Karpas-422 (cell line): Measurements from ENCODE around the gene HLA-DQA1. TPM values are rescaled to one million over a fixed set of nuclear protein-coding genes. Genes with fewer than 3 reads are reported as not detected.
A peak's percentile ranks its signal among the peaks of the same experiment; 100 is the strongest.
"Not testable (repeated sequence)": the region's sequence is repeated elsewhere in the genome, so short reads cannot be mapped to it uniquely, and the experiment has no call there.

Experiments
- DNase-seq: peaks from one replicate; pipeline ENCODE4 v3.0.0-alpha.2; 2015
- H2AFZ ChIP-seq: fragments of 200-600 bp; sonication (generic); 2 replicates; pipeline ENCODE4 v1.6.1; 2014; ENCODE audit warnings: antibody characterized with exemption, low read length, mixed read lengths
- H3K27ac ChIP-seq: fragments of 200-600 bp; sonication (generic); 2 replicates; pipeline ENCODE4 v1.5.1; 2014; ENCODE audit warnings: mild to moderate bottlenecking, low read length, moderate library complexity
- H3K27me3 ChIP-seq: fragments of 200-600 bp; sonication (generic); 2 replicates; pipeline ENCODE4 v1.6.1; 2014; ENCODE audit warnings: low read length, mixed read lengths
- H3K36me3 ChIP-seq: fragments of 200-600 bp; sonication (generic); 2 replicates; pipeline ENCODE4 v1.6.1; 2014; ENCODE audit warnings: low read length, mixed read lengths; ENCODE audit not compliant: insufficient read depth
- H3K4me1 ChIP-seq: fragments of 200-600 bp; sonication (generic); 2 replicates; pipeline ENCODE4 v1.6.1; 2014; ENCODE audit warnings: mild to moderate bottlenecking, low read length, mixed read lengths
- H3K4me2 ChIP-seq: fragments of 200-600 bp; sonication (generic); 2 replicates; pipeline ENCODE4 v1.6.1; 2014; ENCODE audit warnings: low read length, low read depth, mild to moderate bottlenecking; ENCODE audit not compliant: poor library complexity, severe bottlenecking
- H3K4me3 ChIP-seq: fragments of 200-600 bp; sonication (generic); 2 replicates; pipeline ENCODE4 v1.5.1; 2014; ENCODE audit warnings: mild to moderate bottlenecking, antibody characterized with exemption, low read length, mixed read lengths
- H3K79me2 ChIP-seq: fragments of 200-600 bp; sonication (generic); 2 replicates; pipeline ENCODE4 v1.6.1; 2014; ENCODE audit warnings: mild to moderate bottlenecking, low read length, mixed read lengths
- H3K9ac ChIP-seq: fragments of 200-600 bp; sonication (generic); 2 replicates; pipeline ENCODE4 v1.6.0; 2014; ENCODE audit warnings: low read length
- H3K9me2 ChIP-seq: fragments of 200-600 bp; sonication (generic), shearing (Covaris generic); replicated peaks from 2 replicates; pipeline ENCODE4 v1.6.0; 2014; ENCODE audit warnings: mild to moderate bottlenecking, low read length, moderate library complexity; ENCODE audit not compliant: insufficient read depth
- H3K9me3 ChIP-seq: fragments of 300-700, 200-600 bp; sonication (generic); 2 replicates; pipeline ENCODE4 v1.6.1; 2014; ENCODE audit warnings: low read length, mixed read lengths
- H4K20me1 ChIP-seq: fragments of 200-600 bp; sonication (generic); 2 replicates; pipeline ENCODE4 v1.6.1; 2014; ENCODE audit warnings: mild to moderate bottlenecking, antibody characterized with exemption, low read length, low read depth; ENCODE audit not compliant: insufficient read depth
- total RNA-seq: library from RNA; depleted of rRNA; stranded (reverse); fragments of >200 nt; shearing (Covaris generic); gene quantifications from 2 replicates; pipeline ENCODE4 v1.2.3, GENCODE V29; 2014; ENCODE audit warnings: low replicate concordance

Gene HLA-DQA1
- total RNA-seq, 1 experiment from 2014 or later = 309 TPM

GRCh38 chr6:32665661-32666060 lies 28.5 kb downstream of the HLA-DQA1 start:
- peak overlapping the region; percentile 74 for H3K9ac ChIP-seq

DNA sequence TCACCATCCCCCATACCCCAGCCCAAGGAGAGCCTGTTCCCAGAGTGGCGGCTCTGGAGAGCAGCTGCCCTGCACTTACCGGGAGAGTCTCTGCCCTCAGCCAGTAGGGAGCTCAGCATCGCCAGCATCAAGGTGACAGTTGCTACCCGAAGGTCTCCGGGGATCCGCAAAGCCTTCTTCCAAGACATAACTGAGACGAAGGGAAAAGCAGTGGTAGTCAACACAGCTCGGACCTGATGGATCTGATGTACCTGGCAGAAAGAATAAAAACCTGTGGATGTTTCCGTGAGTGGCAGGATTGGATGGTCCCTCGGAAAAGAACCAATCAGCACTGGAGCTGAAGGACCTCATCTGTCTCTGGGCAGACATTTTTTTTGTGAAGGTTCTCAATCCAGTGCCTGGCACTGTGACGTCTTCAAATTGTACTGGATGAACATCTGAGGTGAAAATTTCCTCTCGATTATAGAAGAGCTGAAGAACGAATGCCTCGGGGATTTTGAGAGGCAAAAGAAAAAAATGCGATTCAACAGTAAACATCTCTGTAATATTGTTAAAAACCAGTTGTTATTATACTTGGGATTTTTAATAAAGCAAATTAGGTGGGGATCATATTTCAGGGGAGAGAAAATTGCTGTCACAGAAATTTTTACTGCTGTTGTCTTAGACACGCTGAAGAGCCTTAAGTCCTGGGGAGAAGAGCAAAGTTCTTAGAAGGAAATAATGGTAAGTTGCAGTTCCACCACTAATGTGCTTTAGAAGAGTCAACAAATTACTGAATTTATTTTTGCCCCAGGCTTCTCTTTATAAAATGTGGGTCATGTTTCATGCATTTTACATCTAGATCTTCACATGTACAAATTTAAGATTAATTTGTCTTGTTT lies 29.5 kb downstream of the HLA-DQA1 start, which contains the start of gene HLA-DQB1:
Gene HLA-DQB1 (minus strand): TSS at position 238 of the 881 bp plus-strand sequence. CDS start 50 bp downstream, at position 188.
- H3K36me3 ChIP-seq = no peaks in the 10 kb centered on the region
- DNase-seq = peak; percentile 94
- peak within 1 kb of the TSS; percentile 86 for H3K27ac ChIP-seq
- H3K4me1 ChIP-seq = peaks cover 33% of the 10 kb centered on the region
- no peaks in the 10 kb centered on the region for H3K27me3 ChIP-seq
- H3K4me3 ChIP-seq = peak within 1 kb of the TSS; percentile 83
- no peaks in the 10 kb centered on the region for H4K20me1 ChIP-seq
- peak within 1 kb of the TSS; percentile 73 for H3K4me2 ChIP-seq
- peak within 1 kb of the TSS; percentile 74 for H3K9ac ChIP-seq
- H3K9me2 ChIP-seq = no peaks in the 10 kb centered on the region
- peaks cover 13% of the 10 kb centered on the region for H3K79me2 ChIP-seq
- no peak within 1 kb of the TSS for H2AFZ ChIP-seq
- H3K9me3 ChIP-seq = no peaks in the 10 kb centered on the region

More at GRCh38 chr6:32665661-32666060, 28.5 kb downstream of the HLA-DQA1 start:
- no peaks in the 10 kb centered on the region for H3K36me3 ChIP-seq
- no peaks in the 10 kb centered on the region for H3K9me2 ChIP-seq
- peak; percentile 51 for DNase-seq
- H3K27me3 ChIP-seq = no peaks in the 10 kb centered on the region
- no peaks in the 10 kb centered on the region for H4K20me1 ChIP-seq
- H3K4me2 ChIP-seq = peak overlapping the region; percentile 73
- H3K9me3 ChIP-seq = no peaks in the 10 kb centered on the region
- peak overlapping the region; percentile 83 for H3K4me3 ChIP-seq
- no peak overlapping the region for H2AFZ ChIP-seq
- peaks cover 13% of the 10 kb centered on the region for H3K79me2 ChIP-seq
- H3K27ac ChIP-seq = peak overlapping the region; percentile 86
- peaks cover 43% of the 10 kb centered on the region for H3K4me1 ChIP-seq

DNA sequence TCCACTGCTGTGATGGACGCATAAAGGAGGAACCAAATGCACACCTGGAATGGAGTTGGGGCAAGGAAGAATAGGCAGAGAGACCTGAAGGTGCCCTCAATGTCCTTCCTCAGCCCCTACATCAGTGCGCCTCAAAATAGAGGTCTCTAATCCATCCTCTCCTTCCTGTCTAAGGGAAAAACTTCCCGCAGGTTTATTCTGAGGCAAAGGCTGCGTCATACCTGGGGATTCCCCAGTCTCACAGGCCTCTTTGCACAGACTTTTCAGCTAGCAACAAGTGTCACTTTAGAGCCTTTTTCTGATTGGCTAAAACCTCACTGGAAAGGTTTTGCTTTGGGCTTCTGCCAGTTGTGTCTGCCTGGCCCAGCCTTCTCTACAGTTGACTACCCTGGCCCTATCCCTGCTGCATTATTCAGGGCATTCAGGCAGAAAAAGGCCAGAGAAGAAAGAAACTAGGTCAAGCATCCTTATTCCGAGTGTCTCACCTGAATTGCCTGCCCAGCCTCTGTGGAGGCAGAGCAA lies 31.1 kb downstream of the HLA-DQA1 start:
- H3K9me3 ChIP-seq = no peaks in the 10 kb centered on the region
- H3K36me3 ChIP-seq = no peaks in the 10 kb centered on the region
- H3K9me2 ChIP-seq = no peaks in the 10 kb centered on the region
- no peak overlapping the region for H3K4me3 ChIP-seq
- no peaks in the 10 kb centered on the region for H3K27me3 ChIP-seq
- H3K27ac ChIP-seq = peak overlapping the region; percentile 86
- H3K9ac ChIP-seq = peak overlapping the region; percentile 35; the same call in 1 of the 2 replicates
- H4K20me1 ChIP-seq = no peaks in the 10 kb centered on the region
- peaks cover 30% of the 10 kb centered on the region for H3K4me1 ChIP-seq
- peak overlapping the region; percentile 14; the same call in 1 of the 2 replicates for H2AFZ ChIP-seq
- H3K4me2 ChIP-seq = peak overlapping the region; percentile 40
- DNase-seq = peak; percentile 94
- H3K79me2 ChIP-seq = peaks cover 13% of the 10 kb centered on the region

DNA sequence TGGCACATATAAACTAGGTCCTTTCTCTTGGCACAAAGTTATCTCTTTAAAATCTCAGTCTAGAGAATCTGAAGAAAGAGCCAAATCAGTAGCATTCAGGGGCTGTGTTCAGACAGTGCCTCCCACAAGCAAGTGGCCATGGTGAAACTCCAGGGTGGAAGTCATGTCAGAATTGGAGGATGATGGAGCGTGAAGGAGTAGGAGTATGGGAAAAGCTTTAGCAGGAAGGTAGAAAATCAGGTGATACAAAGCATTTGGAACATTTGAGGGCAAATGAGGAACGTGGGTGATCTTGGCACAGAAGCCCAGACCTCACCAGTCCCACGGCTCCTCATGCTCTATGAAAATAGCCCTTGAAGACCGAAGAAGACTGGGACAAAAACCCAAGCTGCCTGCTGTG lies 32.0 kb downstream of the HLA-DQA1 start:
- Histone ChIP-seq H3K4me3 (no peak overlapping the region), H3K4me2 (no peak overlapping the region), H3K27me3 (no peaks in the 10 kb centered on the region), H3K27ac (peak overlapping the region; percentile 86), H4K20me1 (no peaks in the 10 kb centered on the region), H3K4me1 (peaks cover 26% of the 10 kb centered on the region), H3K36me3 (no peaks in the 10 kb centered on the region), H3K79me2 (peaks cover 13% of the 10 kb centered on the region), H3K9ac (no peak overlapping the region), H2AFZ (no peak overlapping the region), H3K9me3 (no peaks in the 10 kb centered on the region), H3K9me2 (no peaks in the 10 kb centered on the region)
- DNase-seq = peak; percentile 39

GRCh38 chr6:32669893-32670292 lies 32.7 kb downstream of the HLA-DQA1 start:
- no peaks in the 10 kb centered on the region for H3K9me3 ChIP-seq
- no peaks in the 10 kb centered on the region for H3K36me3 ChIP-seq
- H3K4me1 ChIP-seq = peaks cover 26% of the 10 kb centered on the region
- no peaks in the 10 kb centered on the region for H4K20me1 ChIP-seq
- H3K9me2 ChIP-seq = no peaks in the 10 kb centered on the region
- H3K27ac ChIP-seq = no peak overlapping the region
- no peak overlapping the region for H3K9ac ChIP-seq
- peaks cover 13% of the 10 kb centered on the region for H3K79me2 ChIP-seq
- H3K4me2 ChIP-seq = no peak overlapping the region
- H3K4me3 ChIP-seq = no peak overlapping the region
- DNase-seq = no peak
- no peak overlapping the region for H2AFZ ChIP-seq
- H3K27me3 ChIP-seq = no peaks in the 10 kb centered on the region

GRCh38 chr6:32671908-32672307 lies 34.7 kb downstream of the HLA-DQA1 start:
- not testable (repeated sequence) for H3K36me3 ChIP-seq, H3K4me2 ChIP-seq, DNase-seq, H3K79me2 ChIP-seq, H4K20me1 ChIP-seq, H3K4me3 ChIP-seq, H3K27me3 ChIP-seq, H3K27ac ChIP-seq, H2AFZ ChIP-seq, H3K9me2 ChIP-seq, H3K9me3 ChIP-seq, H3K9ac ChIP-seq
- peaks cover 23% of the 10 kb centered on the region for H3K4me1 ChIP-seq

GRCh38 chr6:32674123-32674522 lies 36.9 kb downstream of the HLA-DQA1 start:
- not testable (repeated sequence) for H3K4me2 ChIP-seq, H3K27me3 ChIP-seq, H3K4me1 ChIP-seq, H3K79me2 ChIP-seq, H3K4me3 ChIP-seq, H4K20me1 ChIP-seq, H3K9me3 ChIP-seq, H2AFZ ChIP-seq, H3K9me2 ChIP-seq, DNase-seq, H3K36me3 ChIP-seq, H3K9ac ChIP-seq, H3K27ac ChIP-seq

- H3K4me3 ChIP-seq = no peak overlapping the region
- H3K4me2 ChIP-seq = no peak overlapping the region
- no peaks in the 10 kb centered on the region for H3K36me3 ChIP-seq
- no peak overlapping the region for H3K9ac ChIP-seq
- H3K9me3 ChIP-seq = no peaks in the 10 kb centered on the region
- H4K20me1 ChIP-seq = no peaks in the 10 kb centered on the region
- peaks cover 4% of the 10 kb centered on the region for H3K4me1 ChIP-seq
- no peaks in the 10 kb centered on the region for H3K27me3 ChIP-seq
- H3K79me2 ChIP-seq = no peaks in the 10 kb centered on the region
- H3K27ac ChIP-seq = no peak overlapping the region
- H2AFZ ChIP-seq = no peak overlapping the region
- no peaks in the 10 kb centered on the region for H3K9me2 ChIP-seq
- no peak for DNase-seq
Observed at GRCh38 chr6:32679492-32679891, 42.3 kb downstream of the HLA-DQA1 start.
